GM12801 (cell line): ENCODE results near the gene USP2.

Experiments
- CTCF ChIP-seq: IDR thresholded peaks from one replicate; pipeline ENCODE4 v1.5.1; 2011; ENCODE audit warnings: control low read depth; ENCODE audit not compliant: insufficient read length; ENCODE audit errors: extremely low read depth

Gene USP2

GRCh38 chr11:119335655-119336543 lies 45.6 kb downstream of the USP2 start:
- no peak for TF ChIP-seq CTCF

- TF ChIP-seq CTCF, result no peak
Measured at GRCh38 chr11:119335091-119335654, 46.3 kb downstream of the USP2 start.

GRCh38 chr11:119334174-119334930 lies 47.1 kb downstream of the USP2 start, which contains the start of gene RNF26:
RNF26 (plus strand) TSS chr11:119334527; CDS start chr11:119335123, 596 bp downstream.
- no peak for TF ChIP-seq CTCF

- no peak for TF ChIP-seq CTCF
Measured at GRCh38 chr11:119332111-119332765, 49.3 kb downstream of the USP2 start.

- TF ChIP-seq CTCF, result no peak
Measured at GRCh38 chr11:119330237-119330636, 51.3 kb downstream of the USP2 start.

GRCh38 chr11:119329320-119329719 lies 52.2 kb downstream of the USP2 start:
- no peak for TF ChIP-seq CTCF

- TF ChIP-seq CTCF, result no peak
Measured at GRCh38 chr11:119324189-119324588, 57.3 kb downstream of the USP2 start.
